Stomach (tissue), 9 donors: ENCODE data around the gene SERINC5. TPM values are rescaled to one million over a fixed set of nuclear protein-coding genes. Genes with fewer than 3 reads are reported as not detected.
A peak's percentile ranks its signal among the peaks of the same experiment; 100 is the strongest.
"Not testable (repeated sequence)": the region's sequence is repeated elsewhere in the genome, so short reads cannot be mapped to it uniquely, and the experiment has no call there.

Experiments
- DNase-seq, 2 donors: peaks; one replicate each; pipeline versions ENCODE4 v3.0.0 to v3.0.0-alpha.2; 2013 to 2019
- H3K27ac ChIP-seq, 5 donors: fragments of 200-600 bp in 4 of 5; sonication (generic) in 4 of 5; one replicate each; pipeline ENCODE4 v1.5.1; 2013 to 2019; ENCODE audit warnings: mild to moderate bottlenecking in 1 of 5, moderate library complexity in 1 of 5
- H3K27me3 ChIP-seq, 3 donors: fragments of 200-600 bp; sonication (generic); one replicate each; pipeline ENCODE4 v1.5.1; 2017 to 2019; ENCODE audit warnings: mixed run types in 1 of 3
- H3K36me3 ChIP-seq, 4 donors: fragments of 200-600 bp; sonication (generic); 1 replicate in 3 of 4; 2 replicates in 1 of 4; pipeline ENCODE4 v1.5.1; 2016 to 2019
- H3K4me1 ChIP-seq, 4 donors: fragments of 200-600 bp; sonication (generic); one replicate each; pipeline ENCODE4 v1.5.1; 2016 to 2019
- H3K4me3 ChIP-seq, 4 donors: fragments of 200-600 bp; sonication (generic) in 3 of 4; one replicate each; pipeline ENCODE4 v1.5.1; 2016 to 2019; ENCODE audit warnings: mild to moderate bottlenecking in 1 of 4
- H3K9me3 ChIP-seq, 4 donors: fragments of 200-600 bp; sonication (generic); one replicate each; pipeline ENCODE4 v1.5.1; 2016 to 2019
- CTCF ChIP-seq, 7 experiments: fragments of 450-650 bp in 4 of 7; fragments of 200-600 bp in 3 of 7; sonication (generic) in 3 of 7; IDR thresholded peaks; one replicate each; pipeline ENCODE4 v1.5.1; 2016 to 2019; ENCODE audit warnings: antibody characterized with exemption in 7 of 7, control low read depth in 2 of 7, mild to moderate bottlenecking in 1 of 7
- EP300 ChIP-seq: sonication (generic); formaldehyde crosslinking; IDR thresholded peaks from one replicate; pipeline ENCODE4 v1.6.1; 2017; ENCODE audit warnings: antibody characterized with exemption
- POLR2A ChIP-seq, 4 donors: fragments of 450-650 bp; IDR thresholded peaks; one replicate each; pipeline ENCODE4 v1.6.1; 2016; ENCODE audit warnings: antibody characterized with exemption in 4 of 4, control low read depth in 2 of 4, mild to moderate bottlenecking in 1 of 4, moderate library complexity in 1 of 4
- POLR2AphosphoS5 ChIP-seq, 3 donors: sonication (generic); formaldehyde crosslinking; IDR thresholded peaks; one replicate each; pipeline ENCODE4 v1.6.1; 2016; ENCODE audit warnings: antibody characterized with exemption in 3 of 3
- WGBS, 5 donors: extraction: QIAGEN DNeasy Blood & Tissue Kit in 3 of 5; methylation state at CpG; one replicate each; pipeline versions ENCODE4 v1.1.5 to v1.1.7; 2013 to 2018; 5-methylcytosine and 5-hydroxymethylcytosine counted together
- intact Hi-C: fragments of 100-400 bp; cut with DNase I; formaldehyde crosslinking; loops from one replicate; pipeline ENCODE4 v1.15.1; 2023; ENCODE audit warnings: low total_unique reads
- polyA plus RNA-seq, 3 donors: library from polyadenylated mRNA; stranded (reverse); fragments of 200-250 nt; gene quantifications; one replicate each; pipeline ENCODE4 v1.2.3, GENCODE V29; 2013
- total RNA-seq, 5 donors: library from RNA; depleted of rRNA; stranded (reverse); fragments of >200 nt; gene quantifications; one replicate each; pipeline versions ENCODE4 v1.1.0 to v1.2.3, GENCODE V29; 2014 to 2016
- donor health status: healthy with polysubstance abuse.
- donor health status: Bipolar disorder and iron deficiency.
- donor health status: healthy.

Gene SERINC5
- total and polyA plus RNA-seq, 8 donors: 2.4 to 71.4 (median 18.7) TPM

- H3K4me3 ChIP-seq: no peak overlapping the region
- 95 to 99% (median 98%) methylated on average over 6 of the region's 6 CpGs for WGBS, 5 donors
- intact Hi-C loops: no loop called here
These were observed 117.4 kb downstream of the SERINC5 start for GRCh38 chr5:80138486-80138885.

GRCh38 chr5:80136798-80137197, 119.0 kb downstream of the SERINC5 start:
- 88 to 92% (median 90%) methylated on average over 7 of the region's 7 CpGs for WGBS, 5 donors
- peak overlapping the region in 3 of 5 donors; percentile 29 to 71 (median 57) for H3K27ac ChIP-seq

More at GRCh38 chr5:80138486-80138885, 117.4 kb downstream of the SERINC5 start:
- DNase-seq: no peak
- Histone ChIP-seq H3K4me1 (peaks cover 6 to 43% (median 23%) of the 10 kb centered on the region in 4 donors), H3K27ac (peak overlapping the region in 1 of 5 donors; percentile 89), H3K27me3 (no peaks in the 10 kb centered on the region), H3K9me3 (no peaks in the 10 kb centered on the region), H3K36me3 (peaks cover 2 to 23% (median 15%) of the 10 kb centered on the region in 4 donors)
- TF ChIP-seq POLR2A (IDR thresholded peaks at IDR 0.05) (no peak), CTCF (IDR thresholded peaks at IDR 0.05) (no peak), EP300 (no peak)

DNA sequence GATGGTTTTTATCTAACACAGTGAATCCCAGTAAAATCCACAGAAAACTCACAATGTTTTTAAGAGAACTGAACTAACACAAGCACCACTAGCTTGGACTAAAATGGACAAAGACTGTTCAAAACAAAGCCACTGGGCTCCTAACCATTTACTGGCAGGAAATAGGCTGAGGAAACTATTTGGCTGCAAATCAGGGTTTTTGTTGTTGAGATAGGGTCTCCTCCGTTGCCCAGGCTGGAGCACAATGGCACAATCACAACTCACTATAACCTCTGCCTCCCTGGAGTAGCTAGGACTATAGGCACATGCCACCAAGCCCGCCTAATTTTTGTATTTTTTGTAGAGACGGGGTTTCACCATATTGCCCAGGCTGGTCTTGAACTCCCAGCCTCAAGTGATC, 121.0 kb downstream of the SERINC5 start:
- no peaks in the 10 kb centered on the region for H3K27me3 ChIP-seq
- no peaks in the 10 kb centered on the region for H3K9me3 ChIP-seq
- peaks cover 0 to 12% (median 7%) of the 10 kb centered on the region in 4 donors for H3K4me1 ChIP-seq
- intact Hi-C loops: no loop called here
- no peak for DNase-seq
- peaks cover 0 to 10% (median 3%) of the 10 kb centered on the region in 4 donors for H3K36me3 ChIP-seq
- H3K4me3 ChIP-seq: no peak overlapping the region
- peak overlapping the region in 2 of 5 donors; percentile 29 to 57 for H3K27ac ChIP-seq
- TF ChIP-seq EP300: no peak
- TF ChIP-seq POLR2AphosphoS5 (IDR thresholded peaks at IDR 0.05): no peak
- TF ChIP-seq POLR2A (IDR thresholded peaks at IDR 0.05): no peak
- no peak for TF ChIP-seq CTCF (IDR thresholded peaks at IDR 0.05)
- 57 to 73% (median 69%) methylated on average over 3 of the region's 3 CpGs for WGBS, 5 donors

More at GRCh38 chr5:80136798-80137197, 119.0 kb downstream of the SERINC5 start:
- H3K9me3 ChIP-seq, H3K27me3 ChIP-seq, intact Hi-C loops, H3K4me3 ChIP-seq, DNase-seq: not testable (repeated sequence)
- H3K4me1 ChIP-seq: peaks cover 6 to 27% (median 16%) of the 10 kb centered on the region in 4 donors
- H3K36me3 ChIP-seq: peaks cover 0 to 13% (median 5%) of the 10 kb centered on the region in 4 donors

DNA sequence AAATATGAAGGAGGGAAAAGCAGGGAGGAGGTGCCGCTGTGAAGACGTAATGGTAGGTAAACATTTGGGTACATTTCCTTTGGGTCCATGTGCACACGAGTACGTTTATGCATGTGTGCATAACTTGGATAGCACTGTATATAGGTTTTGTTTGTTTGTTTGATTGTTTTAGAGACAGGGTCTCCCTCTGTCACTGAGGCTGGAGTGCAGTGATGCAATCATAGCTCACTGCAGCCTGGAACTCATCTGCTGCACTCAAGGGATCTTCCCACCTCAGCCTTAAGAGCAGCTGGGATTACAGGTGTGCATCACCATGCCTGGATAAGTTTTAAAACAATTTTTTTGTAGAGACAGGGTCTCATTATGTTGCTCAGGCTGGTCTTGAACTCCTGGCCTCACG, 126.7 kb downstream of the SERINC5 start:
- TF ChIP-seq CTCF (IDR thresholded peaks at IDR 0.05): no peak
- no peak for DNase-seq
- Histone ChIP-seq H3K27ac (no peak overlapping the region), H3K4me3 (no peak overlapping the region), H3K36me3 (no peaks in the 10 kb centered on the region), H3K4me1 (no peaks in the 10 kb centered on the region), H3K27me3 (no peaks in the 10 kb centered on the region), H3K9me3 (no peaks in the 10 kb centered on the region)
- WGBS, 5 donors: 69 to 92% (median 84%) methylated on average over 5 of the region's 5 CpGs
- intact Hi-C loops: no loop called here

DNA sequence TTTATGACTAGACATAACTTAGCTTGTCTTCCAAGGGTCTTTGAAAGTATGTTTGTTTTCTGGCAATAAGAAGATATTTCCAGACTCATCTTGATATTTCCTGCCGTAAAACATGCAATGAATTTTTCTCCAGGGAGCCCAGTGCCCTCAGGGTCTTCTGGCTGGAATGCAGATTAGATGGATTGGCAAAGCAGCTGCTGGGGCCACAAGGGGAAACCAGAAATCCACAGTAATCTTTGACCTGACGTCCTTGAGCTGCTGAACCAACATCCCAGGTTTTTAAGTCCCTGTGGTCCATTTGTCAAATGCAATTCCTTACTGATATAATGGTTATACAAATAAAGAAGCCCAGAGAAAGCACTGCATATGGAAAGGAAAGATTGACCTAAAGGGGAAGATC, 127.7 kb downstream of the SERINC5 start:
- 56 to 70% (median 66%) methylated on average over 2 of the region's 2 CpGs for WGBS, 5 donors
- peak in 1 of 2 donors; percentile 52 for DNase-seq
- Histone ChIP-seq H3K27ac (no peak overlapping the region), H3K4me1 (no peaks in the 10 kb centered on the region), H3K9me3 (no peaks in the 10 kb centered on the region), H3K27me3 (no peaks in the 10 kb centered on the region), H3K36me3 (no peaks in the 10 kb centered on the region), H3K4me3 (no peak overlapping the region)
- TF ChIP-seq POLR2AphosphoS5 (IDR thresholded peaks at IDR 0.05): no peak
- TF ChIP-seq CTCF (IDR thresholded peaks at IDR 0.05): no peak
- TF ChIP-seq POLR2A (IDR thresholded peaks at IDR 0.05): no peak
- TF ChIP-seq EP300: no peak
- intact Hi-C loops: no loop called here
